IPS-18c (cell line): Measurements from ENCODE around the gene TEX52.
"Not testable (repeated sequence)": the region's sequence is repeated elsewhere in the genome, so short reads cannot be mapped to it uniquely, and the experiment has no call there.

Experiments
- H3K4me3 ChIP-seq: 2 replicates; pipeline ENCODE4 v1.7.0; 2013; ENCODE audit warnings: low read depth, mild to moderate bottlenecking, low read length, moderate library complexity; ENCODE audit not compliant: insufficient read depth
- H3K9me3 ChIP-seq: one replicate; pipeline ENCODE4 v1.6.1; 2013; ENCODE audit warnings: mild to moderate bottlenecking, low read length, moderate library complexity; ENCODE audit not compliant: control insufficient read depth, insufficient read depth

The TEX52 gene

GRCh38 chr12:2877047-2877952, 20.5 kb upstream of the TEX52 start, which contains the start of the genes FOXM1 and RHNO1:
Gene FOXM1, minus strand, starts transcription at chr12:2877174. Its CDS starts 2,696 bp downstream, at chr12:2874478.
Gene RHNO1, plus strand, starts transcription at chr12:2877223. Its CDS starts 8,144 bp downstream, at chr12:2885367.
- no peaks in the 10 kb centered on the region for H3K9me3 ChIP-seq
- H3K4me3 ChIP-seq = peak within 1 kb of the TSS; percentile 93

- Histone ChIP-seq H3K4me3 (peak overlapping the region; percentile 93), H3K9me3 (no peaks in the 10 kb centered on the region)
Observed at GRCh38 chr12:2876431-2877046, 19.7 kb upstream of the TEX52 start.

GRCh38 chr12:2868986-2869632, 12.3 kb upstream of the TEX52 start:
- H3K9me3 ChIP-seq, H3K4me3 ChIP-seq: not testable (repeated sequence)

- no peaks in the 10 kb centered on the region for H3K9me3 ChIP-seq
- H3K4me3 ChIP-seq = no peak overlapping the region
Observed at GRCh38 chr12:2864198-2864597, 7.4 kb upstream of the TEX52 start.

- not testable (repeated sequence) for H3K4me3 ChIP-seq, H3K9me3 ChIP-seq
Observed at GRCh38 chr12:2863402-2863801, 6.6 kb upstream of the TEX52 start.

GRCh38 chr12:2862876-2863275, 6.0 kb upstream of the TEX52 start:
- H3K9me3 ChIP-seq = no peaks in the 10 kb centered on the region
- H3K4me3 ChIP-seq = no peak overlapping the region

- Histone ChIP-seq H3K4me3 (no peak overlapping the region), H3K9me3 (no peaks in the 10 kb centered on the region)
Observed at GRCh38 chr12:2860170-2860569, 3.3 kb upstream of the TEX52 start.

- Histone ChIP-seq H3K9me3 (no peaks in the 10 kb centered on the region), H3K4me3 (no peak overlapping the region)
Observed at GRCh38 chr12:2858944-2859421, 2.1 kb upstream of the TEX52 start.

GRCh38 chr12:2858334-2858733, 1.5 kb upstream of the TEX52 start:
- no peak overlapping the region for H3K4me3 ChIP-seq
- H3K9me3 ChIP-seq = no peaks in the 10 kb centered on the region

GRCh38 chr12:2857576-2857975, 737 bp upstream of the TEX52 start:
- H3K4me3 ChIP-seq = no peak overlapping the region
- no peaks in the 10 kb centered on the region for H3K9me3 ChIP-seq

- Histone ChIP-seq H3K9me3 (no peaks in the 10 kb centered on the region), H3K4me3 (no peak overlapping the region)
Observed at GRCh38 chr12:2856051-2856450, 788 bp downstream of the TEX52 start.

- no peak overlapping the region for H3K4me3 ChIP-seq
Observed at GRCh38 chr12:2855546-2855945, 1.3 kb downstream of the TEX52 start.

GRCh38 chr12:2854669-2855453, 2.0 kb downstream of the TEX52 start:
- H3K9me3 ChIP-seq = no peaks in the 10 kb centered on the region
- no peak overlapping the region for H3K4me3 ChIP-seq

More at GRCh38 chr12:2855546-2855945, 1.3 kb downstream of the TEX52 start:
- H3K9me3 ChIP-seq = no peaks in the 10 kb centered on the region

- no peak overlapping the region for H3K4me3 ChIP-seq
- no peaks in the 10 kb centered on the region for H3K9me3 ChIP-seq
Observed at GRCh38 chr12:2853626-2854025, 3.2 kb downstream of the TEX52 start.

GRCh38 chr12:2851931-2852330, 4.9 kb downstream of the TEX52 start:
- H3K4me3 ChIP-seq = no peak overlapping the region
- H3K9me3 ChIP-seq = no peaks in the 10 kb centered on the region

- no peak overlapping the region for H3K4me3 ChIP-seq
- no peaks in the 10 kb centered on the region for H3K9me3 ChIP-seq
Observed at GRCh38 chr12:2845280-2845679, 11.6 kb downstream of the TEX52 start.

- Histone ChIP-seq H3K4me3 (no peak overlapping the region), H3K9me3 (no peaks in the 10 kb centered on the region)
Observed at GRCh38 chr12:2844786-2845185, 12.1 kb downstream of the TEX52 start.
